Head of caudate nucleus (tissue), 42 donors: ENCODE results near the gene ANG.
"Not testable (repeated sequence)": the region's sequence is repeated elsewhere in the genome, so short reads cannot be mapped to it uniquely, and the experiment has no call there.

Experiments
- DNase-seq, 42 donors: peaks; one replicate each; pipeline versions ENCODE4 v3.0.0 to v3.0.0-alpha.2; 2020 to 2021; ENCODE audit warnings: mixed read lengths in 7 of 42
- intact Hi-C: fragments of 100-400 bp; cut with DNase I; formaldehyde crosslinking; loops from one replicate; pipeline ENCODE4 v1.15.0; 2022

ANG gene

GRCh38 chr14:20690848-20691640 is 2.5 kb downstream of the ANG start:
- DNase-seq, result peak in 33 of 42 donors; percentile 14 to 84 (median 63)
- intact Hi-C loops, result loop anchor here (10.0 kb wide), 2 partner anchors 274 to 414 kb away; partner anchors contain the start of gene TMEM253

GRCh38 chr14:20692116-20692751 is 3.7 kb downstream of the ANG start:
- intact Hi-C loops, result loop anchor here (10.0 kb wide), 2 partner anchors 273 to 413 kb away; partner anchors contain the start of gene TMEM253
- DNase-seq, result no peak

DNA sequence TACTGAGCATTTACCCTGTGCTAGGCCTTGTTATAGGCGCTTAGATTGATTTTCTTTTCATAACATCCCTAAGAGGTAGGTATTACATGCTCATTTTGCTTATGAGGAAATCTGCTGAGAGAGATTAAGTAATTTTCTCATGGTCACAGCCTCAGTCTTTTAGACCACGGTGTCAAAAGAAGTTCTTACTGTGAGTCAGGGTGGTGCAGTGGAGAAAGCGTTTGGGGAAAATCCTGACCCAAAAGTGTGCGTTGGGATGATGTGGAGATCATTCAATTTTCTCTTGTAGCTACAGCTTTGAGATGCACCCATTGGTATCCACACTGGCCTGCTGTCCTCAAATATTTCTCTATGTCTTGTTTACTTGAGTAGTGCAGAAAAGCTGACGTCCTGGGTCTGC is 8.2 kb downstream of the ANG start:
- intact Hi-C loops, result loop anchor here (2.0 to 10.0 kb wide), 4 partner anchors 106 to 408 kb away; partner anchors contain the start of genes RNASE1 and TMEM253
- DNase-seq, result no peak

GRCh38 chr14:20697273-20698017 is 8.9 kb downstream of the ANG start:
- DNase-seq, result peak; percentile 20 to 90 (median 75)
- intact Hi-C loops, result loop anchor here (2.0 to 10.0 kb wide), 4 partner anchors 105 to 407 kb away; partner anchors contain the start of genes RNASE1 and TMEM253

- DNase-seq, result no peak
- intact Hi-C loops, result loop anchor here (5.0 to 10.0 kb wide), 3 partner anchors 104 to 407 kb away; partner anchors contain the start of genes RNASE1 and TMEM253
These were observed 9.4 kb downstream of the ANG start for GRCh38 chr14:20698018-20698329.

DNA sequence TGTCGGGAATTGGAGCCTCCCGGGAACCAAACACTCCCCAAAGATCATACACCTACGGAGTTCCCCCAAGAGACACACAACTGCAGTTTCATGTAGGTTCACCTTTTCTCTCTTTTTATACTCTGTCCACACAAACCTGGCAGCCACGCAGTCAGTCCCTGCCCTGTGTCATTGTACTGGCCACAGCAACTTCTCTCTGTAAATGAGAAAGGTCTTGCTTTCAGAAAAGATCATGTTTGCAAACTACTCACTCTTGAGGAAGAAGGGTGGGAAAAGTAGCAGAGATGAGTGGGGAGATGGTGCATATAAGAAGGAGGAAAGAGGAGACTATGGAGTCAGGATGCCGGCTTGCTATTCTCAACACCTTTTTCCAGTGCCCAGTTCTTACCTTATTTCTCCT is 10.4 kb downstream of the ANG start:
- intact Hi-C loops, result loop anchor here (5.0 to 10.0 kb wide), 3 partner anchors 103 to 406 kb away; partner anchors contain the start of genes RNASE1 and TMEM253

GRCh38 chr14:20699931-20700330 is 11.4 kb downstream of the ANG start:
- no peak for DNase-seq
- intact Hi-C loops, result loop anchor here (5.0 to 10.0 kb wide), 3 partner anchors 102 to 405 kb away; partner anchors contain the start of genes RNASE1 and TMEM253

More for the DNA sequence above, 10.4 kb downstream of the ANG start:
- no peak for DNase-seq

DNA sequence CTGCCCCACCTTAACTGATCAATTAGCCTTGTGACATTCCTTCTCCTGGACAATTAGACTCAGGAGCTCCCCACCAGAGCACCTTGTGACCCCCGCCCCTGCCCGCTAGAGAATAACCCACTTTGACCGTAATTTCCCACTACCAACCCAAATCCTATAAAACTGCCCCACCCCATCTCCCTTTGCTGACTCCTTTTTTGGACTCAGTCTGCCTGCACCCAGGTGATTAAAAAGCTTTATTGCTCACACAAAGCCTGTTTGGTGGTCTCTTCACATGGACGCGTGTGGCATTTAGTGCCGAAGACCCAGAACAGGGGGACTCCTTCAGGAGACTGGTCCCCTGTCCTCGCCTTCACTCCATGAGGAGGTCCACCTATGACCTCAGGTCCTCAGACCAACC is 12.4 kb downstream of the ANG start:
- intact Hi-C loops, DNase-seq: not testable (repeated sequence)

DNA sequence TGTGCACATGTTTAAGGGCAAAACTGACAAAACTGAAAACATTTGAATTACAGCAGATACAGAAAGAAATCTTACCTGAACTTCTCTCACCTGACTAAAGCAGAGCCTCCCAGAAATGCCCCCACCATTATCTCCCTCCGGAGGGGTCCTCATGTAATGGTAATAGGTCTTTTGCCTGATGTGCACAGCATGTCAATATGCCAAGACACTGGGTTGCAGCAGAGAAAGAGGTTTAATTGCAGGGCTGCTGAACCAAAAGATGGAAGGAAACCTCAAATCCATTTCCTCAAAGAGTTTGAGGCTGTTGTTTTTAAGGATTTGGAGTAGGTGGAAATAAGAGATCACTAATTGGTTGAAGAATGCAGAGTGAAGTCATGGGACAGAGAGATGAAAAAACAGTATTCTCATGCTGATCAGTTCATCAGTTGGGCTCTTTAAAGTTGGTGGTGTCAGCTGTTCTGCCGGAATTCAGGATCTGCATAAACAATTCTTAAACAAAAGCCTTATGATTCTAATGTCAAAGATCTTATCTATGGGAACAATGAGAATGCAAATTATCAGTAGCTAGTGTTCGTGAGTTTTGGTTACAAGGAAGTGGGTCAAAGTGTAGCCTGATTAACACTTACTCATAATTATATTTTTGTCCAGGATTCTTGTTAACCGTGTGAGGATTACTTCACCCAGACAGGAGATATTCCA is 18.2 kb downstream of the ANG start:
- DNase-seq, result no peak
- intact Hi-C loops, result no loop called here

- DNase-seq, result no peak
- intact Hi-C loops, result no loop called here
These were observed 19.1 kb downstream of the ANG start for GRCh38 chr14:20707622-20708021.

- no peak for DNase-seq
- intact Hi-C loops, result no loop called here
These were observed 22.7 kb downstream of the ANG start for GRCh38 chr14:20711261-20711660.

- intact Hi-C loops, result no loop called here
- no peak for DNase-seq
These were observed 23.1 kb downstream of the ANG start for GRCh38 chr14:20711685-20712084.

GRCh38 chr14:20712904-20713303 is 24.3 kb downstream of the ANG start:
- DNase-seq, result no peak
- intact Hi-C loops, result no loop called here

DNA sequence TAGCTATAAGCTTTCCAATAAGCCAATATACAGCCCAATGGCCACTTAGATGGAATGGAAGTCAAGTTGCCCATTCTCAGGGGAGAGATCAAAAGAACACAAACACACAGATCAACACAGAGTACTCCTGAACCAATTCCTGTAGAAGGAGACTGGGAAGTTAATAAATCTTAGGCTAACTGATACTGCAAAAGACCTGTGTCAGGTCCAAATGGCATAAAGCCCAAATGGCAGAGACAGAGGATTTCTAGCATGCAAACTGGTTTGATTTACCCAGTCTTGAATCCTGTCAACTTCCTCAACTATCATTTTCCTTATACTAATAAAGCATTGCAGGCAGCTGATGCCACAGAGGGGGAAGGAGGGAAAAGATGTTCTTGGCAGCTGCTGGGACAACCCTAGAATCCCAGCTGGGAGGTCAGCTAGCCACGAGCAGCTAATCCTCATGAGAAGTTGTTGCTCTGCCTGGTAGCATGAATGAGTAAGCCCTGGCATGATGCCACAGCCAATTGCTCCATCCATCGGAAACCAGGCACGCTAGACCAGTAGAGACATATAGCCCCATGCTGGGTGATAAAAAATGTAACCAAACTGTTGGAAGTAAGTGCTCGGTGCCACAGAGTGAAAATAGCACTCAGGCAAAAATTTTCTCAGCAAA is 26.2 kb downstream of the ANG start:
- DNase-seq, result peak in 41 of 42 donors; percentile 22 to 79 (median 58)
- intact Hi-C loops, result no loop called here

- DNase-seq, result no peak
- intact Hi-C loops, result no loop called here
These were observed 31.2 kb downstream of the ANG start for GRCh38 chr14:20719777-20720176.

GRCh38 chr14:20720741-20721140 is 32.2 kb downstream of the ANG start:
- intact Hi-C loops, result no loop called here
- no peak for DNase-seq

- intact Hi-C loops, result no loop called here
- no peak for DNase-seq
These were observed 33.5 kb downstream of the ANG start for GRCh38 chr14:20722016-20722415.

GRCh38 chr14:20723488-20723887 is 34.9 kb downstream of the ANG start:
- intact Hi-C loops, result no loop called here
- DNase-seq, result peak in 13 of 42 donors; percentile 7 to 54 (median 24)
